NOMO-1 treated with DMSO at 0.1 percent for 48 hours (cell line): Measurements from ENCODE around the gene DUSP2.

Source experiments
- DNase-seq: peaks from one replicate; lab custom pipeline; 2025; ENCODE audit not compliant: unreplicated experiment; lab: John Stamatoyannopoulos, UW

Gene DUSP2

GRCh38 chr2:96145036-96145847, at the start of gene DUSP2:
DUSP2 (minus strand) TSS chr2:96145440; CDS start chr2:96145354, 86 bp downstream.
- DNase-seq, result peak; percentile 77

- no peak for DNase-seq
These were observed 46.9 kb upstream of the DUSP2 start for GRCh38 chr2:96191937-96192670.

GRCh38 chr2:96188821-96189526, 43.7 kb upstream of the DUSP2 start:
- no peak for DNase-seq

- DNase-seq, result no peak
These were observed 41.3 kb upstream of the DUSP2 start for GRCh38 chr2:96186562-96186961.

- no peak for DNase-seq
These were observed 40.3 kb upstream of the DUSP2 start for GRCh38 chr2:96185516-96185915.

- DNase-seq, result no peak
These were observed 39.7 kb upstream of the DUSP2 start for GRCh38 chr2:96184989-96185388.

- no peak for DNase-seq
These were observed 38.9 kb upstream of the DUSP2 start for GRCh38 chr2:96184188-96184587.

- DNase-seq, result no peak
These were observed 36.3 kb upstream of the DUSP2 start for GRCh38 chr2:96181529-96181928.

GRCh38 chr2:96180521-96180920, 35.3 kb upstream of the DUSP2 start:
- DNase-seq, result no peak

GRCh38 chr2:96180002-96180401, 34.8 kb upstream of the DUSP2 start:
- no peak for DNase-seq

GRCh38 chr2:96176661-96177060, 31.4 kb upstream of the DUSP2 start:
- no peak for DNase-seq

GRCh38 chr2:96175951-96176350, 30.7 kb upstream of the DUSP2 start:
- DNase-seq, result no peak

- peak; percentile 59 for DNase-seq
These were observed 29.3 kb upstream of the DUSP2 start for GRCh38 chr2:96174251-96175144.

- DNase-seq, result no peak
These were observed 26.6 kb upstream of the DUSP2 start for GRCh38 chr2:96171831-96172230.

GRCh38 chr2:96170626-96171025, 25.4 kb upstream of the DUSP2 start:
- no peak for DNase-seq

- DNase-seq, result no peak
These were observed 24.7 kb upstream of the DUSP2 start for GRCh38 chr2:96169868-96170507.

- DNase-seq, result no peak
These were observed 22.3 kb upstream of the DUSP2 start for GRCh38 chr2:96167407-96168013.

GRCh38 chr2:96164459-96165184, 19.4 kb upstream of the DUSP2 start:
- no peak for DNase-seq

- DNase-seq, result no peak
These were observed 18.7 kb upstream of the DUSP2 start for GRCh38 chr2:96163768-96164429.
